Esophagus squamous epithelium (tissue), 5 donors: ENCODE data around the gene ASB13. TPM values are rescaled to one million over a fixed set of nuclear protein-coding genes. Genes with fewer than 3 reads are reported as not detected.

Experiments used
- DNase-seq: peaks from one replicate; lab custom pipeline; 2025; lab: John Stamatoyannopoulos, UW
- H3K27ac ChIP-seq, 4 donors: fragments of 200-600 bp; sonication (generic); one replicate each; pipeline ENCODE4 v1.5.1; 2016 to 2019; ENCODE audit warnings: mild to moderate bottlenecking in 1 of 4
- H3K27me3 ChIP-seq, 4 donors: fragments of 200-600 bp; sonication (generic); 1 replicate in 3 of 4; 2 replicates in 1 of 4; pipeline versions ENCODE4 v1.5.1 to v1.6.0; 2017 to 2021; ENCODE audit warnings: antibody characterized with exemption in 1 of 4
- H3K36me3 ChIP-seq, 3 donors: fragments of 200-600 bp; sonication (generic); one replicate each; pipeline ENCODE4 v1.5.1; 2016 to 2019
- H3K4me1 ChIP-seq, 3 donors: fragments of 200-600 bp; sonication (generic); one replicate each; pipeline ENCODE4 v1.5.1; 2017 to 2019
- H3K4me3 ChIP-seq, 4 donors: fragments of 200-600 bp; sonication (generic); 1 replicate in 3 of 4; 2 replicates in 1 of 4; pipeline ENCODE4 v1.5.1; 2016 to 2019; ENCODE audit warnings: mild to moderate bottlenecking in 2 of 4, moderate library complexity in 1 of 4
- H3K9me3 ChIP-seq, 3 donors: fragments of 200-600 bp; sonication (generic); one replicate each; pipeline ENCODE4 v1.5.1; 2016 to 2019
- POLR2A ChIP-seq, 4 donors: fragments of 450-650 bp; IDR thresholded peaks; one replicate each; pipeline ENCODE4 v1.6.1; 2017; ENCODE audit warnings: antibody characterized with exemption in 4 of 4, mild to moderate bottlenecking in 4 of 4, moderate library complexity in 3 of 4
- WGBS, 2 donors: methylation state at CpG; one replicate each; pipeline ENCODE4 v1.1.5; 2018; 5-methylcytosine and 5-hydroxymethylcytosine counted together
- intact Hi-C: fragments of 100-400 bp; cut with DNase I; formaldehyde crosslinking; loops from one replicate; pipeline ENCODE4 v1.15.0; 2022
- total RNA-seq, 4 donors: library from RNA; depleted of rRNA; stranded (reverse); fragments of >200 nt; gene quantifications; one replicate each; pipeline ENCODE4 v1.1.0, GENCODE V29; 2016
- TF ChIP-seq, protein P1 (sequence below), 6 experiments: fragments of 450-650 bp in 4 of 6; fragments of 200-600 bp in 2 of 6; sonication (generic) in 2 of 6; IDR thresholded peaks; one replicate each; pipeline ENCODE4 v1.5.1; 2016 to 2019; ENCODE audit warnings: antibody characterized with exemption in 6 of 6, mild to moderate bottlenecking in 4 of 6, moderate library complexity in 4 of 6
- donor health status: DM: yes; HTN: yes; CAD: no.

The ASB13 gene
- total RNA-seq, 4 donors from 2014 or later = 9.6 to 29.0 (median 15.7) TPM

DNA sequence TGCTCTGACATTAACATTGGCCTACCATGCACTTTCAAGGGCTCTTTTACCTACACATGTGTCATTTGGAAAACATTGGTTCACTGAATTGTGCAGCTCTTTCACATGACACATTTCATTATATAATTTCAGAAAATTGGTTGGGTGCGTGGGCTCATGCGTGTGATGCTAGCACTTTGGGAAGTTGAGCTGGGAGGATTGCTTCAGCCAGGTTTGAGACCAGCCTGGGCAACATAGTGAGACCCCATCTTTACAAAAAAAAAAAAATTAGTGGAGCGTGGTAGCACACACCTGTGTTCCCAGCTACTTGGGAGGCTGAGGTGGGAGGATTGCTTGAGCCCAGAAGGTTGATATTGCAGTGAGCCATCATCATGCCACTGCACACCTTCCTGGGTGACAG lies 22.2 kb upstream of the ASB13 start:
- WGBS, 2 donors = 92 to 100% methylated on average over 3 of the region's 3 CpGs
- no peak for TF ChIP-seq POLR2A (IDR thresholded peaks at IDR 0.05)
- TF ChIP-seq, protein P1, sequence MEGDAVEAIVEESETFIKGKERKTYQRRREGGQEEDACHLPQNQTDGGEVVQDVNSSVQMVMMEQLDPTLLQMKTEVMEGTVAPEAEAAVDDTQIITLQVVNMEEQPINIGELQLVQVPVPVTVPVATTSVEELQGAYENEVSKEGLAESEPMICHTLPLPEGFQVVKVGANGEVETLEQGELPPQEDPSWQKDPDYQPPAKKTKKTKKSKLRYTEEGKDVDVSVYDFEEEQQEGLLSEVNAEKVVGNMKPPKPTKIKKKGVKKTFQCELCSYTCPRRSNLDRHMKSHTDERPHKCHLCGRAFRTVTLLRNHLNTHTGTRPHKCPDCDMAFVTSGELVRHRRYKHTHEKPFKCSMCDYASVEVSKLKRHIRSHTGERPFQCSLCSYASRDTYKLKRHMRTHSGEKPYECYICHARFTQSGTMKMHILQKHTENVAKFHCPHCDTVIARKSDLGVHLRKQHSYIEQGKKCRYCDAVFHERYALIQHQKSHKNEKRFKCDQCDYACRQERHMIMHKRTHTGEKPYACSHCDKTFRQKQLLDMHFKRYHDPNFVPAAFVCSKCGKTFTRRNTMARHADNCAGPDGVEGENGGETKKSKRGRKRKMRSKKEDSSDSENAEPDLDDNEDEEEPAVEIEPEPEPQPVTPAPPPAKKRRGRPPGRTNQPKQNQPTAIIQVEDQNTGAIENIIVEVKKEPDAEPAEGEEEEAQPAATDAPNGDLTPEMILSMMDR (IDR thresholded peaks at IDR 0.05) = no peak
- no peaks in the 10 kb centered on the region for H3K27me3 ChIP-seq
- no peaks in the 10 kb centered on the region for H3K9me3 ChIP-seq
- no peak overlapping the region for H3K4me3 ChIP-seq
- H3K4me1 ChIP-seq = peaks cover 6 to 57% (median 10%) of the 10 kb centered on the region in 3 donors
- H3K36me3 ChIP-seq = no peaks in the 10 kb centered on the region
- intact Hi-C loops = no loop called here
- no peak overlapping the region for H3K27ac ChIP-seq
- DNase-seq = no peak

DNA sequence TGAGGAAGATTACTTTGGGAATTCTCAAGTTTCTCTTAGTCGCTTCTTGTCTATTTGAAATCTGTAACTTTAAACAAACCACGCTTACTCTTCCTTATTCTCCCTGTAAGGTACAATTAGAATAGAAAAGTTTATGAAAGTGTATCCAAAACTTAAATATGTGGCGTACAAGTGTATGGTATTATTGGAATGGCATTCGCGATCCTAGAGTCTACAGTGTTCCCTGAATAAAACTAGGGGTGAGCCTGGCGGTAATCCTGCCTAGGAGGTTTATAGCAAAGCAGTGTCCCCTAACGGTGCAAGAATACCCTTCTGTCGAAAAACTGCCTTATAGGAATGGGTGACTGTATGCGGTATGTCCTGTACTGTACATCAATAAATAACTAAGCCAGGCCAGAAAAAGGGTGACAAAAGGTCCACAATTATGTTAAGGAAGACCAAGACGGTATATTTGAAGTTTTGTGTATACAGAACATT lies 19.4 kb upstream of the ASB13 start:
- 1 to 5% methylated on average over 10 of the region's 10 CpGs for WGBS, 2 donors
- no peaks in the 10 kb centered on the region for H3K36me3 ChIP-seq
- no peak for DNase-seq

DNA sequence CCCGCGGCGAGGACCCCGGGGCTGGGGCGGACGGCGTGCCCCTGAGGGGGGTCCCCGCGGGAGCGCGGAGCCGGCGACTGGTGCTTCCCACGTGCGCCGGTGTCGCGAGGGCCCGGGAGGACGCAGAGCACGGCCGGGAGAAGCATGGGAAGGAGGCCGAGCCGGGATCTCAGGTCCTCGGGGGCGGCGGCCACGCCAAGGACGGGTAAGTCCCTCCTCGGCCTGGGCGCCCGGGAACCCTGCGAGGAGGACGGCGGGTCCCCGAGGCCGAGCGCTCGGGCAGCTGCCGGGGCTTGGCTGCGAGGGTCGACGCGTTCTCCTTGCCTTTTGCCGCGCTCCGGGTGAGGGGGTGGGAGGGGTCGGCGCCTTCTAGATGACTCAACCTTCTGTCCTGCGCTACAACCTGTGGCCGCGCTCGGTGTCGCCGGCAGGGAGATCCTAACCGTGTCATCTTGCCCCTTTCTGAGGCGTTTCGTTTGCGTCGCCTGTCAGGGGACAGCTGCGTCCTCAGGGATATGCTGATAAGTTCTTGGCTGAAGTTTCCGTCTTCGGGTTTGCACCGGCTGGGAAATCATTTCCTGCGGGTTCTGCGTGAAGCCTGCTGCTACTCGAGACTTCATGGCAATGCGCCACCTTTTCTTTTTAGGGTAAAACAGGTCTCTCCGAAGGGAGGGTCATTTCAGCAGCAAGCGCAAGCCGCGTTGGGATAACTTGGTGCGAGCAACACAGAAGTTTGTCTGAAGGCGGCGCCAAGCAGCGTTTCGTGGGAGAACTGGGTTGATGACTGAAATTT lies 18.8 kb upstream of the ASB13 start:
- Histone ChIP-seq H3K9me3 (no peaks in the 10 kb centered on the region), H3K4me3 (peak overlapping the region; percentile 68 to 99 (median 96)), H3K36me3 (no peaks in the 10 kb centered on the region), H3K4me1 (peaks cover 0 to 45% (median 4%) of the 10 kb centered on the region in 3 donors), H3K27me3 (no peaks in the 10 kb centered on the region), H3K27ac (peak overlapping the region; percentile 89 to 95 (median 92))
- TF ChIP-seq, protein P1 (IDR thresholded peaks at IDR 0.05) = peak in 4 of 6 experiments; percentile 17 to 38 (median 28)
- TF ChIP-seq POLR2A (IDR thresholded peaks at IDR 0.05) = no peak
- DNase-seq = no peak
- intact Hi-C loops = no loop called here
- WGBS, 2 donors = 0% methylated on average over 8 to 37 of the region's 77 CpGs

More for the DNA sequence above, 19.4 kb upstream of the ASB13 start:
- Histone ChIP-seq H3K4me3 (peak overlapping the region; percentile 68 to 99 (median 96)), H3K9me3 (no peaks in the 10 kb centered on the region), H3K4me1 (peaks cover 0 to 45% (median 4%) of the 10 kb centered on the region in 3 donors), H3K27ac (peak overlapping the region; percentile 89 to 95 (median 92)), H3K27me3 (no peaks in the 10 kb centered on the region)
- intact Hi-C loops = no loop called here
- no peak for TF ChIP-seq POLR2A (IDR thresholded peaks at IDR 0.05)
- TF ChIP-seq, protein P1 (IDR thresholded peaks at IDR 0.05) = no peak

DNA sequence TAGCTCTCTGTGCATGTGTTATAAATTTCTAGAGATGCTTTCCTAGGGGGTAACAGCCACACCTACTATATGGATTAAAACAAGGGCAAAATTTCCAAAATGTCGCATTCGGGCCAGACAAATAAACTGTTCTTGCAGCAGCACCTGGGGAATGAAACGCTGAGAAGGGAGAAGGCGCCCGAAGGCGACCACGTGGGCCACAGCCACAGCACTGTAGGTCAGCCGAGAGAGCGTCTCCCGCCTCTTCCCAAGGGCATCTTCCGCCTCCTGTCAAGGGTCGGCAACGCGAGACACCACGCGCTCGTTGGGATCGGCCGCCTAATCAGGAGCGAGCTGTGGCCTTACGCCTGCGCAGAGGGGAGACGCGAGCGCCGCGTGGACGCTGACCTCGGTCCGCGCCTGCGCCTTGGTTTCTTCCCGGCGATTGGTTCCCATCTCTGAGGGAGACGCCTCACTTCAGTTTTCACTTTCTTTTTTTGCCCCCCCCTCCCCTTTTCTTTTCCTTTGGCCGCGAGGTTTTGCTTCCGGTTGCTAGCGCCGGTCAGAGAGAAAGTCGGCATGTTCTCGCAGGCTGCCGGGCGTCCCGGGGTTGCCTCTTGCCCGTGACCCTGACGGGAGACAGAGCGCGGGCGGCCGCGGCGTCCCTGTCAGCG lies 18.0 kb upstream of the ASB13 start, which contains the start of gene TASOR2:
Gene TASOR2 (plus strand): TSS at position 521 of the 653 bp plus-strand sequence. CDS start 35,805 bp downstream, outside the sequence.
- TF ChIP-seq POLR2A (IDR thresholded peaks at IDR 0.05) = peak in 2 of 4 donors; percentile 52 to 57
- TF ChIP-seq, protein P1 (IDR thresholded peaks at IDR 0.05) = no peak
- Histone ChIP-seq H3K4me1 (peaks cover 0 to 45% (median 4%) of the 10 kb centered on the region in 3 donors), H3K27ac (peak within 1 kb of the TSS; percentile 89 to 95 (median 92)), H3K4me3 (peak within 1 kb of the TSS; percentile 68 to 99 (median 96)), H3K36me3 (no peaks in the 10 kb centered on the region), H3K9me3 (no peaks in the 10 kb centered on the region), H3K27me3 (no peaks in the 10 kb centered on the region)
- peak; percentile 83 for DNase-seq
- WGBS, 2 donors = 2 to 3% methylated on average over 25 to 35 of the region's 54 CpGs
- intact Hi-C loops = no loop called here
